COLO829 (cell line): Measurements from ENCODE around the gene CARMIL1.

Source experiments
- DNase-seq: peaks from one replicate; pipeline ENCODE4 v3.0.0; 2012; ENCODE audit warnings: low spot score

Gene CARMIL1

GRCh38 chr6:25311331-25311840, 32.2 kb downstream of the CARMIL1 start:
- no peak for DNase-seq

- no peak for DNase-seq
Measured at GRCh38 chr6:25312034-25312620, 33.0 kb downstream of the CARMIL1 start.

GRCh38 chr6:25312703-25313102, 33.5 kb downstream of the CARMIL1 start:
- DNase-seq = peak; percentile 69

GRCh38 chr6:25314509-25315175, 35.5 kb downstream of the CARMIL1 start:
- peak; percentile 38 for DNase-seq

GRCh38 chr6:25315194-25316177, 36.3 kb downstream of the CARMIL1 start:
- no peak for DNase-seq

- no peak for DNase-seq
Measured at GRCh38 chr6:25316626-25317025, 37.5 kb downstream of the CARMIL1 start.

- DNase-seq = no peak
Measured at GRCh38 chr6:25318589-25318988, 39.4 kb downstream of the CARMIL1 start.

- DNase-seq = no peak
Measured at GRCh38 chr6:25320459-25320858, 41.3 kb downstream of the CARMIL1 start.

GRCh38 chr6:25322692-25323091, 43.5 kb downstream of the CARMIL1 start:
- no peak for DNase-seq

- peak; percentile 35 for DNase-seq
Measured at GRCh38 chr6:25324066-25324762, 45.0 kb downstream of the CARMIL1 start.

GRCh38 chr6:25326126-25326525, 47.0 kb downstream of the CARMIL1 start:
- DNase-seq = no peak

- no peak for DNase-seq
Measured at GRCh38 chr6:25326960-25327359, 47.8 kb downstream of the CARMIL1 start.

GRCh38 chr6:25327432-25327831, 48.3 kb downstream of the CARMIL1 start:
- no peak for DNase-seq

- no peak for DNase-seq
Measured at GRCh38 chr6:25329161-25329817, 50.1 kb downstream of the CARMIL1 start.

GRCh38 chr6:25329982-25330381, 50.8 kb downstream of the CARMIL1 start:
- DNase-seq = no peak

- DNase-seq = no peak
Measured at GRCh38 chr6:25330796-25331685, 51.9 kb downstream of the CARMIL1 start.

- DNase-seq = no peak
Measured at GRCh38 chr6:25332165-25332564, 53.0 kb downstream of the CARMIL1 start.

GRCh38 chr6:25332655-25333071, 53.5 kb downstream of the CARMIL1 start:
- DNase-seq = no peak

- no peak for DNase-seq
Measured at GRCh38 chr6:25333471-25333870, 54.3 kb downstream of the CARMIL1 start.

- no peak for DNase-seq
Measured at GRCh38 chr6:25334793-25335192, 55.6 kb downstream of the CARMIL1 start.
